ENCODE measurements around the gene RAB8A.

The RAB8A gene

GRCh38 chr19:16153582-16154336 is 42.1 kb downstream of the RAB8A start:
- Histone ChIP-seq H3K36me3 (ENCODE audit: low read depth) (no peaks in the 10 kb centered on the region), H3K27ac (ENCODE audit: poor library complexity, severe bottlenecking) (no peak overlapping the region), H3K4me3 (ENCODE audit: severe bottlenecking) (no peak overlapping the region), H3K27me3 (ENCODE audit: insufficient read depth, poor library complexity, severe bottlenecking) (no peaks in the 10 kb centered on the region), H3K9me3 (ENCODE audit: severe bottlenecking) (no peaks in the 10 kb centered on the region), H3K4me1 (ENCODE audit: insufficient read depth, poor library complexity, severe bottlenecking) (no peaks in the 10 kb centered on the region)
- no peak for DNase-seq (ENCODE audit: low spot score)
- TF ChIP-seq CTCF (IDR thresholded peaks at IDR 0.05; ENCODE audit: poor library complexity, severe bottlenecking) = no peak
- ATAC-seq (ENCODE audit: low read depth) = 0 out of 3 replicates have a peak, but pooled peaks have one; percentile 13

- no peak for TF ChIP-seq CTCF (IDR thresholded peaks at IDR 0.05; ENCODE audit: poor library complexity, severe bottlenecking)
- Histone ChIP-seq H3K4me1 (ENCODE audit: insufficient read depth, poor library complexity, severe bottlenecking) (no peaks in the 10 kb centered on the region), H3K27ac (ENCODE audit: poor library complexity, severe bottlenecking) (no peak overlapping the region), H3K27me3 (ENCODE audit: insufficient read depth, poor library complexity, severe bottlenecking) (no peaks in the 10 kb centered on the region), H3K9me3 (ENCODE audit: severe bottlenecking) (no peaks in the 10 kb centered on the region), H3K4me3 (ENCODE audit: severe bottlenecking) (no peak overlapping the region), H3K36me3 (ENCODE audit: low read depth) (no peaks in the 10 kb centered on the region)
- ATAC-seq (ENCODE audit: low read depth) (no peak), DNase-seq (ENCODE audit: low spot score) (no peak)
Measured at GRCh38 chr19:16154557-16154956, 42.9 kb downstream of the RAB8A start.

GRCh38 chr19:16155128-16155527 is 43.4 kb downstream of the RAB8A start:
- H3K9me3 ChIP-seq (ENCODE audit: severe bottlenecking) = no peaks in the 10 kb centered on the region
- no peak for ATAC-seq (ENCODE audit: low read depth)
- no peak overlapping the region for H3K27ac ChIP-seq (ENCODE audit: poor library complexity, severe bottlenecking)

DNA sequence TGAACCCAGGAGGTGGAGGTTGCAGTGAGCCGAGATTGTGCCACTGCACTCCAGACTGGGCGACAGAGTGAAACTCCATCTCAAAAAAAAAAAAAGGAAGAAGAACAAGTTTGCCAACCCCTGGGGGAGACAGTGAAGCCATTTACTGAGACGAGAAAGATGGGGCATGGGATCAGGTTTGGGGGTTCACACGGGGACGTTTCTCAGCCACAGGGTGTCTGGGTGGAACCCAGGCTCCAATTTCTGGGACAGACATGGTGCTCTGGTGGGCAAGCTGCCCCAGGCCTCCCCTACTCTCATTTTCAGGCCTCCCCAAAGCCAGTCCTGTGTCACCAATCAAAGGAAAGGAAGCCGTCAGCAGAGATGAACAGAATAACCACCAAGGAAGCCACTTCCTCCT is 45.2 kb downstream of the RAB8A start:
- no peak overlapping the region for H3K27ac ChIP-seq (ENCODE audit: poor library complexity, severe bottlenecking)
- no peak overlapping the region for H3K4me3 ChIP-seq (ENCODE audit: severe bottlenecking)
- H3K36me3 ChIP-seq (ENCODE audit: low read depth) = no peaks in the 10 kb centered on the region
- ATAC-seq (ENCODE audit: low read depth) = no peak
- H3K27me3 ChIP-seq (ENCODE audit: insufficient read depth, poor library complexity, severe bottlenecking) = no peaks in the 10 kb centered on the region
- peaks cover 12% of the 10 kb centered on the region for H3K4me1 ChIP-seq (ENCODE audit: insufficient read depth, poor library complexity, severe bottlenecking)
- H3K9me3 ChIP-seq (ENCODE audit: severe bottlenecking) = no peaks in the 10 kb centered on the region
- TF ChIP-seq CTCF (IDR thresholded peaks at IDR 0.05; ENCODE audit: poor library complexity, severe bottlenecking) = no peak
- no peak for DNase-seq (ENCODE audit: low spot score)

More at GRCh38 chr19:16155128-16155527, 43.4 kb downstream of the RAB8A start:
- H3K4me1 ChIP-seq (ENCODE audit: insufficient read depth, poor library complexity, severe bottlenecking) = no peaks in the 10 kb centered on the region
- no peaks in the 10 kb centered on the region for H3K27me3 ChIP-seq (ENCODE audit: insufficient read depth, poor library complexity, severe bottlenecking)
- DNase-seq (ENCODE audit: low spot score) = no peak
- H3K4me3 ChIP-seq (ENCODE audit: severe bottlenecking) = no peak overlapping the region
- H3K36me3 ChIP-seq (ENCODE audit: low read depth) = no peaks in the 10 kb centered on the region
- TF ChIP-seq CTCF (IDR thresholded peaks at IDR 0.05; ENCODE audit: poor library complexity, severe bottlenecking) = no peak

GRCh38 chr19:16157601-16158000 is 45.9 kb downstream of the RAB8A start:
- ATAC-seq (ENCODE audit: low read depth) = no peak
- Histone ChIP-seq H3K4me1 (ENCODE audit: insufficient read depth, poor library complexity, severe bottlenecking) (peaks cover 15% of the 10 kb centered on the region), H3K36me3 (ENCODE audit: low read depth) (no peaks in the 10 kb centered on the region), H3K27me3 (ENCODE audit: insufficient read depth, poor library complexity, severe bottlenecking) (no peaks in the 10 kb centered on the region), H3K9me3 (ENCODE audit: severe bottlenecking) (no peaks in the 10 kb centered on the region), H3K27ac (ENCODE audit: poor library complexity, severe bottlenecking) (no peak overlapping the region), H3K4me3 (ENCODE audit: severe bottlenecking) (no peak overlapping the region)
- no peak for TF ChIP-seq CTCF (IDR thresholded peaks at IDR 0.05; ENCODE audit: poor library complexity, severe bottlenecking)
- no peak for DNase-seq (ENCODE audit: low spot score)
